GM21390 (cell line): Measurements from ENCODE around the gene DKK2.

Source experiments
- ATAC-seq: cut with Tn5 transposase; IDR thresholded peaks from one replicate; pipeline ENCODE4 v1.9.1; 2021; ENCODE audit not compliant: unreplicated experiment

The DKK2 gene

DNA sequence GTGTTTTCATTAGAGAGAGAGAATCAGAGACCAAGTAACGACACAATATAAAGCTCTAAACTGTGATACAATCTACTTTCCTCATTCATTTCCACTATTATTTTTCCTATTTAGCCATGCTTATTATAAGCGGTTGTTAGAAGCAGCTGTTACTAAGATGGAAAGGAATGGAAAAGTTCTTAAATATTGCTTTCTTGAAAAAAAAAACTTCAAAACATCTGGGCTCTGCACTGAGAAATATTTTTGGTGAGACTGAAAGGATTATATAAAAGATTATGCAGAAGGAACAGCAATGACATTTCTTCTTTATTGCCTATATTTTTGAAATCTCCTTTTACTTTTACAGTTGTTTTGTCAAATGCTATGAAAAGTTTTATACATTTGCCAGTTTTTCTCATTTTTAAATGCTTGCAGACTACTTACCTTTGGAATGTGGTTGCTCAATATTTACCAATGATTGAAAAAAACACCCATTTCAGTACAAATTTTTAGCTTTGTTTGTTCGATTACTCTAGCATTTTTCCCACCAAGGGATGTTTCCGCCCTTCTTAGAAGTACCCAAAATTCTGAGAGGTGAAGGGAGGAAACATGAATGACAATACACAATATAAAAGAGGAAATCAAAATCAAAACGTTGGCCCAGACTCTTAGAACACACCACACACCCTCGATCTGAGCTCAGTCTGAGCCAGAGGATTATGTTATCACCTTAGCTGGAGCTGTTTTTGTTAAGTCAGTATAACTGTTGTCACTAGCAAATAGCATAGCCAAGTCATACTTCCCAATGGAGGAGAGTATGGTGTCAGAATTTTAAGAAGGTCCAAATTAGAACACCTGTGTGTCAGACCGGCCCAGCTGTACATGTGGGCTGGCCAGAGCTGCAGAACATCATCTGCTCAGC is 18.4 kb downstream of the DKK2 start:
- ATAC-seq, result no peak

DNA sequence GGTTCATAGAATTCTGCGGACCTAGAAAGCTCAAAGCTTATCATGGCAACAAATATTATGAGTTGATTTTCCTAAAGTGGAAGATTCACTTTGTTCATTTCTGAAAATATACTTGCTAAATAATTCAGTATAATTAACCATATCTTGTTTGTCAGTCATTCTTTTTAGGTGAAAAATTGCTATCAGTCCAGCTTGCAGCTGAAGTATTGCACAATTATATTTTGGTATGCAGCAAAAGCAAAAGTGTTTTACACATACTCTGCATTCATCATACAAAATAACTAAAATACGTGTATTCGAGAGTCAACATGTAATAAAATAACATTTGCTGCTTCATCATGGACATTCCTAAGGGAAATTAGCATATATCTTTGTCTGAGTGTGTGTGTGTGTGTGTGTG is 24.8 kb downstream of the DKK2 start:
- ATAC-seq, result no peak

DNA sequence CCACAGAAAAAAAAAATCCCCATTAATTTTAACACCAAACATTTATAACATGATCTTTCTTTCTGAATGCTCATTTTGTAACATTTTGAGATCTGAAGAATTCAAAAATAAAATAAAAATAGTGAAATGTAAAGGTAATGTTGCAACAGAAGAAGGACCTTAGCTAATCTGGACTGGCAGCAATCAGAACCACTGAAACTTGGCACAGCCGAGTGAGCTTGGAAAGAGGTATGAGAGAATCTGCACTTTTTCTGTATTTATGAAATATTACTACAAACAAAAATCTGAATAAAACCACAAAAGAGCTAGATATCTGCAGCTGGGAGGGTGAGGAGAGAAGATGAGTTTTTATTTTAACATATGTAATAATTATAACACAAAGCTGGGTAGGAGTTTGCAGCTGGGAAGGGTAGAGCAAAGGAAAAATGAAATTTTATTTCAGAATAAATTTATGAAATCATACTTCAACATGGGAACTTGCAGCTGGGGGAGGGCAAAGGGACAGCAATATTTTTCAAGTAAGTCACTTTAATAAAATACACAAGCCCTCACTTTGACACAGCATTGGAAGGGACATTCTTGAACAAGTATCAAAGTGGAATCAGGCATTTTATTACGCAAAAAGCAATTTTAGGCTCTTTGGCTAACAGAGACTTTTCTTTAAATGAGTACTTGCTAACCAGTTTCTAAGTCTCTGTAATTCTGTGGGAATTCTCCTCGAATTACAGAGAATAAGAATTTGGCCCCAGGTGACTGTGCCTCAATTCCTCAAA is 26.7 kb downstream of the DKK2 start:
- ATAC-seq, result no peak

DNA sequence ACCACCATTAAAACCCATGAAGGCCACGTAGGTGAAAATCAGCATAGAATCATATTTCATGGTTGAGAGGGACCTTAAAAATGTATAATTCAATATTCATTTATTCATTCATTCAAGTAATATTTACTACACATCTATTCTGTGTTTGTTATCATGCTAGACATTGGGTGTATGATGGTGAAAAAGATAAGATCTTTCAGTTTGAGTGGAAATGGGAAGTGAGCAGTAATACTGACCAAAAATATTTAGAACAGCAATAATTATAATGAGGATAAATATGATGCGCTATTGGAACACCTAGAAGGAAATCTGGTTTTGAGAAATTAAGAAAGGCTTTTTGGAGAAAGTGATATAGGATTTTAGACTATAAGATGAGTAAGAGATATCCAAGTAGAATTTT is 28.0 kb downstream of the DKK2 start:
- no peak for ATAC-seq

DNA sequence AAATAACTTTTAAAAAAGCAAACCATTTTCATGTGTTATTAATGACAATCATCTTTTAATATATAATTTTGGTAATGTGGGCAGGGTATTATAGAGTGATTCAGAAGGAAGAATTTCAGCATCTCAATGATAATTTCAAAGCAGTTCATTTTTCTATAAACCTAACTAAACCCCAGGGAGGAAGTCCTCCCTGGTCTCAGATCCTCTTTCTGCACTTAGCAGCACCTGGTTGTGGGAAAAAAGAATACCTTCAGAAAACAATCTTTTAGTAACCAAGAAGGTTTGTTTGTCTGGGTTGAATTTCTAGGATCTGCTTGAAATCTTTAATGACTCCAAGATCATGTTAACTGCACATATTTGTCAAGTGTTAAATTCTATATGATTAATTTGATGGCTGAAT is 29.9 kb downstream of the DKK2 start:
- no peak for ATAC-seq

DNA sequence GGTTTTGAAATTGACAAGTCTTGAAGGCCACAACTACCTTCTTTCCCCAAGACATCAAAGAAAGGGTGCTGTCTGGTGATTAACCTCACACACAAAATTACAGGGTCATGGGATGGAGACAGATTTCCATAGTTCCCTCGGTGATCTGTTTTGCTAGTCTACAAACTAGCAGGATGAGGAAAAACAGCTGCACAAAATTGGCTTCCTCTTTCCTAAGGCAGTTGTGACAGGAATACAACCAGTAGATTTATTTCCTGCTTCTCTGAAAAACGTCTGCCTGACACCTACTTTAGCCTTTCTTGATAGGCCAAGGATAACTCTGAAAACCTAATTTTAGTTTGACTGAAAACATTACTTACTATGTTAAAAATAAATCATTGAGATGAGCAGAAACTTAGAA is 39.6 kb downstream of the DKK2 start:
- ATAC-seq, result no peak

DNA sequence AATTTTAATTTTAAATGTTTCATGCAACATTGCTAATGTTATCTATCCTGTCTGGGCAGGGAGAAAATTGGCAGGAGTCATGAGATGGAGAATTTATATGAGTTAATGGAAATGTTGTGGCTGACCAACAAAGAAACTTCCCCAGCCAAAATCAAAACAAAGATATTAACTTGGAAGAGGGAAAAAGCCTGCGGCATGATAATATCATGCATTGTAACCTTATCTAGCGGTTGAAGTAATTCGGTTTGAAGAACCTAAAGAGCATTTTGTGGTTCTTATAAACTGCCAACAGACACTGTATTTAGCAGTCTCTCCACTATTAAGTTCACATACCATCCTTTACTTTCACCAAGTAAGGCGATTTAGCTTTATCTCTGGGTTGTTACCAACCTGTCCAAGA is 42.3 kb downstream of the DKK2 start:
- no peak for ATAC-seq

DNA sequence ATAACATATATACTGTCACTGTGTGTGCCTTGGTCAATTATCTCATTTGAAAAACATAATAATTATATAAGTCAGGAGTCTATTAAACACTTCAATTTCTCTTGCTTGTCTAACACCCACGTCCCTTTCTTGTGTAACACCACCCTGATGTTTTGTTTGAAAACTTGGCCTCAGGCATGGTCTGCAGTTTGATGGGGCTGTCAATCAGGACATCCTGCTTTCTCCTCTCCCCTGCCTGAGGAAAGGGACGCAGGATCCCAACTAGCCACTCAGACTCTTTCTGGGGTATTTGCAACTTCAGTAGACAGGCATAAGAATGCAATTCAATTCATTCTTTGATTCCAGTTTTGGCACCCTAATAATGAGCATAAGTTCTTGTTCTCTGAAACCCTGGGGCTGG is 48.8 kb downstream of the DKK2 start:
- ATAC-seq, result no peak

DNA sequence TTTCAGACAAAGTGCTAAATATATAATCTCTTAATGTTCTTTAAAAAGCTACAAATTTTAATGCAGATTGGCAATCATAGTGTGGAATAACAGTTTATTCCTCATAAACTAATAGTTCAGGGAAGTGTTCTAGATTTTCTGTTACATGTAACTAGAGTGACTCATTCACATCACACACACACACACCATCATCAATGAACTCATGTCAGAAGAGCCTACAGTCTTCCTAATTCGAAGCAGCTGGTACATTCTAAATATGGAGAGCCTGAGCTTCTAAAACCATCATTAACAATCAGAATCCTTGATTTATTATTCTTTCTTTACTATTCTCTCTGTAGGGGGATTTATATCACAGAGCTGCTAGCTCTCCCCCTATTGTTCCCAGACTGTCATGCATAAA is 49.6 kb downstream of the DKK2 start:
- no peak for ATAC-seq

DNA sequence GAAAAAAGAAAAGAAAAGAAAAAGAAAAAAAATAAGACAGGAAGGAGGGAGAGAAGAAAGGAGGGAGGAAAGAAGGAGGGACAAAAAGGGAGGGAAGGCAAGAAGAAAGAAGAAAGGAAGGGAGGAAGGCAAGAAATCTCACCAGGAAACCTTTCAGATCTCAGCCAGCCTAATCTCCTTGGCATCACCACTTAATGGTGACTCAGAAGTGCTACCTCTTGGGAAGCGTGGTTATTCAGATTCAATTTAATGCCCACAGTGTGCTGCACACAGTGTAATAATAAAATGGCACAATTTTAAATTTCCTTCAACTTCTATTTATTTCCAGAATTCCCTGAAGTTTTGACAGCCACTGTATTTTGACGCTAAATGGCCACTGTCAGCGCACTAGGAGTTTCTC is 50.3 kb downstream of the DKK2 start:
- ATAC-seq, result no peak

DNA sequence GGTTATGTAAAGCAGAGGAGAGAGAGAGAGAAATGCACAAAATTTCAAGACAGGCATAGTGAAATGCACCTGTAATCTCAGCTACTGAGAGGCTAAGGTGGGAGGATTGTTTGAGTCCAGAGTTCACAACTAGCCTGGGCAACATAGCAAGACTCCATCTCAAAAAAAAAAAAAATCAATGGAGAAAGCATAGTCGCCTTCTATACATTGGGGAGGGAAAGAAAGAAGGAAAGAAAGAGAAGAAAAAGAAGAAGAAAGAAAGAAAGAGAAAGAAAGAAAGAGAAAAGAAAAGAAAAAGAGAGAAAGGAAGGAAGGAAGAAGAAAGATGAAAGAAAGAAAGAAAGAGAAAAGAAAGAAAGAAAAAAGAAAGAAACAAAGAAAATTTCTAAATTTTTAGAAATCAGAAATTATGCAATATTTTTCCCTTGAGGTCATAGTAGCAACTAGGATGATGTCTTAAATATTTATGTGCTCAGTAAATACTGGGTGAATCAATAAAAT is 53.4 kb downstream of the DKK2 start:
- ATAC-seq, result no peak

DNA sequence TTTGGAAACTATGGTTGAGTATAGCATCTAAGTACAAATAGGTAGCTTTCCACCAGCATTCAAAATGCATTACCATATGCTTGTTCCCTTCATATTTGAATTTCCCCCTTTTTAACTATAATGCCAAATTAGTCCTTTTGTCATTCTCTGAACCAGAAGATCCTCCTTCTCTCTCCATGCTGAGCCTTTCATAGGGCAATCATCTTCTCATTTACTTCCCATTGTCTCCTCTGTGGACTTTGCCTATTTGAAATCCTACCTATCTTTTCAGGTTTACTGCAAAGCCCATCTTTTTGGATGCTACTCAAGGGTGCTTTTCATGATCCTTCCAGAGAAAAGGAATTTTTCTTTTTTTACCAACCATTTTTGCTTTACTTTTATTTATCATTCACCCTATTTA is 54.7 kb downstream of the DKK2 start:
- no peak for ATAC-seq

DNA sequence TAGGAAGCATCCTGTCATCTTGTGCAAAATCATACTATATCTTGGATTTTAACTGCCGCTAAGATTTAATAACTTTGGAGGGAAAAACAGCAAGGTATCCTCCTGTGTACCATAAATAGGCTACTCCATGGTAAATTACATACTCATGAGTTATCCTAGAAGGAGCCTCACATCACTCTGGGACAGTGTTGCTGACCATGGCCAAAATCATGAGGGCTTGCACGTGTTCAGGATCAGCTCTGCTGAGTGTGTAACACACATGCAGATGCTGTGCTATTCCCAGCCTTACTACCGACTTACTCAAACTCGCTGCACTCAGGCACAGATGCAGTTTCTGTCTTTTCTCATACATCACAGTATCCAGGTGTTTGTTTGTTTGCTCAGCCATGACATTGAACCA is 56.6 kb downstream of the DKK2 start:
- ATAC-seq, result no peak

DNA sequence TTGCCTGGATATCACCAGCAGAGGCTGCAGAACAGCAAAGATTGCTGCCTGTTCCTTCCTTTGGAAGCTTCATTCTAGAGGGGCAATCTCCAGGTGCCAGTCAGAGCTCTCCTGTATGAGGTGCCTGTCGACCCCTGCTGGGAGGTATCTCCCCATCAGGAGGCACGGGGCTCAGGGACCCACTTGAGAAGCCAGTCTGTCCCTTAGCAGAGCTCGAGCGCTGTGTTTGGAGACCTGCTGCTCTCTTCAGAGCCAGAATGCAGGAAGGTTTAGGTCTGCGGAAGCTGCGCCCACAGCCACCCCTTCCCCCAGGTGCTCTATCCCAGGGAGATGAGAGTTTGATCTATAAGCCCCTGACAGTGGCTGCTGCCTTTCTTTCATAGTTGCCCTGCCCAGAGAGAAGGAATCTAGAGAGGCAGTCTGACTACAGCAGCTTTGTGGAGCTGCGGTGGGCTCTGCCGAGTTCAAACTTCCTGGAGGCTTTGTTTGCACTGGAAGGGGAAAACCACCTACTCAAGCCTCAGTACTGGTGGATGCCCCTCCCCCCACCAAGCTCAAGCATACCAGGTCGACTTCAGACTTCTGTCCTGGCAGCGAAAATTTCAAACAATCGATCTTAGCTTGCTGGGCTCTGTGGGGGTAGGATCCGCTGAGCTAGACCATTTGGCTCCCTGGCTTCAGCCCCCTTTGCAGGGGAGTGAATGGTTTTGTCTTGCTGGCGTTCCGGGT is 57.9 kb downstream of the DKK2 start:
- no peak for ATAC-seq

DNA sequence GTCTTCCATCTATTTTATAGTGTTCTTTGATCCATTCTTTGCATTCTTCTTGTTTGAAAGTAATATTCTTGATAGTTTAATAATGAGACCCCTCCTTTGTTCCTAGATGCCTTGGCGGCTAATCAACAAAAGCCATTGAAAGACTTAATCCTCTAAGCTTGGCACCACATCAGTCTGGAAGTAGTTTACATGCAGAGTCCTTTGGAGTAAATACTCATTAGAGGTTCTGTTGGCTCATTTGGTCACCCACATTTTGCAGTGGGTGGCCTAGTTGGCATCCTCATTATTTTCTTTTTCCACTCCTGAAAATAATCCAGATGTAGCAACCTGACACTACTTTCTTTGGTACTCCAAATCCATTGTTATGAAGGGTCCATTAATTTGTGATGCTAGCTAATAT is 64.5 kb downstream of the DKK2 start:
- ATAC-seq, result no peak

DNA sequence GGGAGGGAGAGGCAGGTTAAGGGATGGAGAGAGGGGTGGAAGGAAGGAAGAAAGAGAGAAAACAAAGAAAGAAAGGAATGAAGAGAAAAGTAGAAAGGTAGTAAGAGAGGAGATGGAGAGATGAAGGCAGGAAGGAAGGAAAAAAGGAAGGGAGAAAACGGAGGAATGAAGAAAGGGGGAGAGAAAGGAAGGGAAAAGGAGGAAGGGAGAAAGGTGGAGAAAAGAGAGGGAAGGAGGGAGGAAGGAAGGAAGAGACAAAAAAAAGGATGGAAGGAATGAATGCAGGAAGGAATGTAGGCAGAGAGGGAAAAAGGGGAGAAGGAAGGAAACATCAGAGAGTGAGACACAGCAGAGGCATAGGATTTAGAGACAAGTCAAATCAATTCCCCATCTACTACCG is 68.2 kb downstream of the DKK2 start:
- no peak for ATAC-seq

DNA sequence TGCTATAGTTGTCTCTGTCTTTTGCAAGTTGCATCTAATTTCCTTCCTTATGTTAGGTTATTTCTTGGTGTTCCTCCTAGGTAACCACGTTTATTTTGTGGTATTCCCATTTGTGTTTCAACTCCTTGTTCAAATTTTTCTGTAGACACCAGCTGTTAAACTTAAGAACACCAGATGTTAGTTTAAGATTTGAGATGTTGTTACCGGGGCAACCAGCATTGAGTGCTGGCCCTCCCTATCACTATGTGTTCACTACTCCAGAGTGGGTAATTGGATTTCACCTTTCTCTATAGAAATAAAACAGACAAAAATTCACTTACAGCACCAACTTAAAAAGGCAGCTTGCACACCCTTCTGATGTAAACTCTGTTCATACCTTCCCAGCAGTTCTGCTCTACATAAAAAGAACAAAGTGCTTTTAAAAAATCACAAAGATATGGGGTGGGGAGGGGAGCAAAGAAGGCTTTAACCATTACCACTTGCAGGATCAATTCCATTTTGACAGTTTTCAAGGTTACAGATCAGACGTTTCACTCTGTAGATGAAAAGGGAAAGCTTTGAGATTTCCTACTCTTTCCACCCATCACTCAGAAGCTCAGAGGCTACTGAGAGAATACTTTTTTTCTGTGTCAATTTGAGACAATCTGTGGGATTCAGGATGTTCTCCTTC is 82.9 kb downstream of the DKK2 start:
- ATAC-seq, result no peak

DNA sequence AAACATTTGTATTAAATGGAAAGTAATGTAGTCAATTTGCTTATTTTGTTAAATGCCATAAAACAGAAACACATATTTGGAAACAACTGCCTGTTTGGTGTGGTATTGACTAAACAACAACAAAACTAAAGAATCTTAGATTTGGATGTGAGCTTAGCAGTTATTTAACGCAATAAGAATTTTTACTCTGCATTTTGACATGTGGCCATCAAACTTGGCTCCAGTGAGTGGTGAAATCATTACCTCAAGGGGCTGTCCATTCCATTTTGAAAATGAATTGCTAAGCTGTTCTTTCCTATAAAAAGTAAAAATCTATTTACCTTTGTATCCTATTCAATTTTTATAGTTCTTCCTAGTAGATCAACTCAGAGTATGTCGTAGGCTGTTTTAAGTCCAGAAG is 84.2 kb downstream of the DKK2 start:
- no peak for ATAC-seq

DNA sequence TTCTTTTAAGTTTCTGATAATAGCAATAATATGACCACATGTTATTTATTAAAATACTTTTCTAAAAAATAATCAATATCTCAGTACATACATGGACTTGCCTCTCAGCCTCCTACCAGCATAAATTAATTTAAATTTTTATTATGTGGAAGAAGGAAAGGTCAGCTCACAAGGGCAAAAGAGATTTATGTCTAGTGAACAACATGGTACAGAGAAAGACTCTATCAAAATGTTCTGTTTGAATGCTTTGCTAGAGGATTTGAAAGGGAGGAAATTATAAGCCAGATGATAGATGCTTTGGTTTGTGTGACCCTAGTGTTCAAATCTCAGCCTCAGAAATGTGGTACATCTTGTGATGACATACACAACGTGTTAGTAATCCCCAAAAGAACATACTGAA is 94.3 kb downstream of the DKK2 start:
- ATAC-seq, result no peak

DNA sequence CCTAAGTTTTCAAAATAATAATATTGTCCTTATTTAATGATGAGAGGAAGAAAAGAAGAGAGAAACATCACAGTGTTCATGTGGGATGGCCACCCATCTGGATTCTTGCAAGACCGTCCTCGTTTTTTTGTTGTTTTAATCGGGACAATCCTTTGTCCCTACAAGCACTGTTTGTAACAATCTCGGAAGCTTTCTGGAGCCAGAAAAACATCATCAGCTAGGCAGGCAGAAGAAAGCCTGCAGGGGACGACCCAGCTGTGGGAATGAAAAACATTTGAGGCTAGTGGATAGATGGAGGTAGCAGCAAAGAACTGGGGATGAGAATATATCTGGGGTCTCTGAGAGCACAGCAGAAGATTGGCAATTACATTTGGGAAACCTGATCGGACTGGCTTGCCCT is 105.6 kb downstream of the DKK2 start:
- no peak for ATAC-seq

DNA sequence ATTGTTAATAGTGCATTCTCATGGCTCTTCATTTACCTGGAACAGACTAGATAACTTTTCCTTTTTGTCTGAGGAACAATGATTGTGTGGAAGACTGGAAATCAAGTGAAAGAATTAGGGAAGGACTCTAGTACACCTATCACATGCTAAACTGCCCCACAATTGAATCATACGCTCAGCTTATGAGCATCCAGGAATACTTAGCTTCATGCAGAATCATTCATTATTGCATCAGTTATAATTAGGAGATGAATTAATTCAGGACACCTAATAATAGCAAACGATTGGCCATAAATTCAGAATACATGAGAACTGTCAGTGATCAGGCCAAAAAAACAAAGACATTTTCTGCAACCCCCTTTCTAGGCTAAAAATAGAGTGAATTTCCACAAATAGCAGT is 106.9 kb downstream of the DKK2 start:
- no peak for ATAC-seq
